GM12873 (cell line): Measurements from ENCODE around the gene NYAP1.

Experiments used
- CTCF ChIP-seq: IDR thresholded peaks from 2 replicates; pipeline ENCODE4 v1.5.1; 2012; ENCODE audit warnings: low read depth, mild to moderate bottlenecking, moderate library complexity, low read length, control low read depth; ENCODE audit not compliant: insufficient read depth; ENCODE audit errors: missing control alignments

Gene NYAP1

DNA sequence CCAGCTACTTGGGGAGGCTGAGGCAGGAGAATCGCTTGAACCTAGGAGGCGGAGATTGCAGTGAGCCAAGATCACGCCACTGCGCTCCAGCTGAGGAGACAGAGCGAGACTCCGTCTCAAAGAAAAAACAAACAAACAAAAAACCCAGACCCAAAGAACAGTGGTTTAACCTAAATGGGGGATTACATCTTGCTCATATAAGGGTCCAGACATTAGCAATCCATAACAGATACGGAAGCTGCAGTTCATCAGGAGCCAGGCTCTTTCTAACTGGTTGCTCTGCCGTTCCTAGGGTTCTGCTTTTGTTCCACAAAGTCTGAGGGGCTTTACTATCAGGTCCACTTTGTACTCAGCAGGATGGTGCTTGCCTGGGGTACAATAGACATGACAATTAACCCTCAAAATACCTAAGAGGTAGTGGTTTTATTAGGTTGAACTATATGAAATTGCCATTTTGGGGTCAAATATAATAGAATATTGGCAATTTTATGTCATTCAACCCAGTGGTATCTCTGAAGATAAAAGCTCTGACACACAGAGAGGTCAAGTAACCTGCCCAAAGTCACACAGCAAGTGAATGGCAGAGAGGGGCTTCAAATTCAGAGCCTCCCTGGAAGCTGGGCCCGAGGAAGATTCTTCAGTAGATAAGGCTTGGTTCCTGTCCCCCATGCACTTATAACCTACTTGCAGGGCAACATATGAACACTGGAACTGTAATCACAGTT, 21.3 kb downstream of the NYAP1 start:
- TF ChIP-seq CTCF = no peak

GRCh38 chr7:100506356-100506923, 22.7 kb downstream of the NYAP1 start:
- no peak for TF ChIP-seq CTCF

GRCh38 chr7:100509231-100509630, 25.5 kb downstream of the NYAP1 start:
- no peak for TF ChIP-seq CTCF

GRCh38 chr7:100510437-100511239, 26.9 kb downstream of the NYAP1 start:
- no peak for TF ChIP-seq CTCF

DNA sequence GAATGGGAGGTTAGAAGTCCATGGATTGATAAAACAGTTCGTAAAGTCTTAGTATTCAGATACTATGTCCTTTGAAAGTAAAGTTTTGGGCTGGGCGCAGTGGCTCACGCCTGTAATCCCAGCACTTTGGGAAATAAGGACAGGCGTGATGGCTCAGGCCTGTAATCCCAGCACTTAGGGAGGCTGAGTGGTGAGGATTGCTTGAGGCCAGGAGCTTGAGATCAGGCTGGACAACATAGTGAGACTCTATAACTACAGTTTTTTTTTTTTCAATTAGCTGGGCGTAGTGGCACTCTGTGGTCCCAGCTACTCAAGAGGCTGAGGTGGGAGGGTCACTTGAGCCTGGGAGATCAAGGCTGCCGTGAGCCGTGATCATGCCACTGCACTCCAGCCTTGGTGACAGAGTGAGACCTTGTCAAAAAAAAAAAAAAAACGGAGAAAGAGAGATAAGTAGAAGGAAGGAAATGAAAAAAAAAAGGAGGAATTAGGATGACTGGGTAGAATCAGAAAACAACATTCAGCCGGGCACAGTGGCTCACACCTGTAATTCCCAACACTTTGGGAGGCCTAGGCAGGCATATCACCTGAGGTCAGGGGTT, 29.6 kb downstream of the NYAP1 start:
- TF ChIP-seq CTCF = no peak

GRCh38 chr7:100515072-100515532, 31.4 kb downstream of the NYAP1 start:
- no peak for TF ChIP-seq CTCF
